Liver (tissue), 9 donors: Measurements from ENCODE around the gene HENMT1. TPM values are rescaled to one million over a fixed set of nuclear protein-coding genes. Genes with fewer than 3 reads are reported as not detected.

Source experiments
- DNase-seq: peaks from one replicate; pipeline ENCODE4 v3.0.0-alpha.2; 2017; ENCODE audit warnings: low spot score
- H3K27ac ChIP-seq, 2 donors: one replicate each; pipeline ENCODE4 v1.7.0; 2013; ENCODE audit warnings: inconsistent platforms in 2 of 2, low read length in 2 of 2, control low read depth in 1 of 2, low read depth in 1 of 2, mild to moderate bottlenecking in 1 of 2
- H3K27me3 ChIP-seq, 4 donors: one replicate each; pipeline versions ENCODE4 v1.6.1 to v1.7.0; 2013; ENCODE audit warnings: low read length in 3 of 4, inconsistent platforms in 1 of 4, mild to moderate bottlenecking in 1 of 4, moderate library complexity in 1 of 4; ENCODE audit not compliant: control insufficient read depth in 4 of 4, insufficient read depth in 4 of 4
- H3K36me3 ChIP-seq, 4 donors: one replicate each; pipeline versions ENCODE4 v1.6.1 to v1.7.0; 2013; ENCODE audit warnings: low read length in 3 of 4, mild to moderate bottlenecking in 3 of 4, low read depth in 1 of 4, moderate library complexity in 1 of 4; ENCODE audit not compliant: control insufficient read depth in 4 of 4, insufficient read depth in 3 of 4
- H3K4me1 ChIP-seq, 4 donors: one replicate each; pipeline versions ENCODE4 v1.6.1 to v1.7.0; 2013; ENCODE audit warnings: low read length in 3 of 4, mild to moderate bottlenecking in 3 of 4, moderate library complexity in 1 of 4; ENCODE audit not compliant: control insufficient read depth in 4 of 4, insufficient read depth in 4 of 4
- H3K4me3 ChIP-seq, 3 donors: one replicate each; pipeline versions ENCODE4 v1.6.1 to v1.7.0; 2013; ENCODE audit warnings: low read length in 3 of 3, control low read depth in 1 of 3, low read depth in 1 of 3, mild to moderate bottlenecking in 1 of 3
- H3K9ac ChIP-seq, 2 donors: one replicate each; pipeline ENCODE4 v1.7.0; 2013; ENCODE audit warnings: low read length in 2 of 2, mild to moderate bottlenecking in 2 of 2, moderate library complexity in 2 of 2, control low read depth in 1 of 2, low read depth in 1 of 2
- H3K9me3 ChIP-seq, 4 donors: one replicate each; pipeline versions ENCODE4 v1.6.1 to v1.7.0; 2013; ENCODE audit warnings: low read length in 3 of 4; ENCODE audit not compliant: control insufficient read depth in 4 of 4
- EGR1 ChIP-seq, 2 donors: IDR thresholded peaks; 2 replicates each; pipeline ENCODE4 v1.6.1; 2016 to 2018; ENCODE audit warnings: antibody characterized with exemption in 2 of 2, low read depth in 2 of 2
- FOXA1 ChIP-seq: IDR thresholded peaks from 2 replicates; pipeline ENCODE4 v1.6.1; 2016; ENCODE audit warnings: antibody characterized with exemption
- FOXA2 ChIP-seq: IDR thresholded peaks from 2 replicates; pipeline ENCODE4 v1.6.1; 2016; ENCODE audit warnings: antibody characterized with exemption
- GABPA ChIP-seq, 2 donors: IDR thresholded peaks in 1 of 2; conservative IDR thresholded peaks in 1 of 2; 2 replicates each; pipeline ENCODE4 v1.6.1; 2016; ENCODE audit warnings: antibody characterized with exemption in 2 of 2, mild to moderate bottlenecking in 1 of 2, moderate library complexity in 1 of 2
- HNF4A ChIP-seq, 2 donors: conservative IDR thresholded peaks; 2 replicates each; pipeline ENCODE4 v1.6.1; 2016; ENCODE audit warnings: antibody characterized with exemption in 2 of 2, mild to moderate bottlenecking in 2 of 2
- JUND ChIP-seq, 2 donors: IDR thresholded peaks; 2 replicates each; pipeline ENCODE4 v1.6.1; 2016; ENCODE audit warnings: antibody characterized with exemption in 2 of 2
- MAX ChIP-seq: IDR thresholded peaks from 2 replicates; pipeline ENCODE4 v1.6.1; 2016; ENCODE audit warnings: antibody characterized with exemption
- NR2F2 ChIP-seq: IDR thresholded peaks from 2 replicates; pipeline ENCODE4 v1.6.1; 2016; ENCODE audit warnings: antibody characterized with exemption
- RAD21 ChIP-seq, 2 donors: IDR thresholded peaks; 2 replicates each; pipeline ENCODE4 v1.6.1; 2016; ENCODE audit warnings: antibody characterized with exemption in 2 of 2, mild to moderate bottlenecking in 2 of 2
- RXRA ChIP-seq, 2 donors: IDR thresholded peaks; 2 replicates each; pipeline ENCODE4 v1.6.1; 2017 to 2018; ENCODE audit warnings: antibody characterized with exemption in 2 of 2, mild to moderate bottlenecking in 1 of 2
- SP1 ChIP-seq: IDR thresholded peaks from 2 replicates; pipeline ENCODE4 v1.6.1; 2018; ENCODE audit warnings: antibody characterized with exemption, mild to moderate bottlenecking
- YY1 ChIP-seq: IDR thresholded peaks from 2 replicates; pipeline ENCODE4 v1.6.1; 2016; ENCODE audit warnings: antibody characterized with exemption, mild to moderate bottlenecking
- WGBS: extraction: QIAGEN DNeasy Blood & Tissue Kit; methylation state at CpG from one replicate; pipeline ENCODE4 v1.1.7; 2013; 5-methylcytosine and 5-hydroxymethylcytosine counted together
- polyA plus RNA-seq, 2 donors: library from polyadenylated mRNA; stranded (reverse) in 1 of 2; unstranded in 1 of 2; fragments of 200-250 nt in 1 of 2; fragments of >200 nt in 1 of 2; fragmentation: Nextera tagmentation in 1 of 2; extraction: Ambion mirVana in 1 of 2; gene quantifications; one replicate each; pipeline versions ENCODE4 v1.2.1 to v1.2.3, GENCODE V29; 2013 to 2015
- total RNA-seq, 2 donors: library from RNA; depleted of rRNA; stranded (reverse); fragments of >200 nt; gene quantifications; one replicate each; pipeline ENCODE4 v1.2.3, GENCODE V29; 2014
- TF ChIP-seq, protein P1 (sequence below): IDR thresholded peaks from 2 replicates; pipeline ENCODE4 v1.6.1; 2016; ENCODE audit warnings: antibody characterized with exemption
- TF ChIP-seq, protein P2 (sequence below): IDR thresholded peaks from 2 replicates; pipeline ENCODE4 v1.6.1; 2016; ENCODE audit warnings: antibody characterized with exemption, mild to moderate bottlenecking
- TF ChIP-seq, protein P3 (sequence below): fragments of 150-350 bp; IDR thresholded peaks from 2 replicates; pipeline ENCODE4 v1.5.1; 2017; ENCODE audit warnings: improper control_type of control experiment, low read depth, low read length; ENCODE audit not compliant: missing input control
- TF ChIP-seq, protein P4 (sequence below): IDR thresholded peaks from 2 replicates; pipeline ENCODE4 v1.6.1; 2016; ENCODE audit warnings: antibody characterized with exemption
- donor health status: healthy.
- donor health status: healthy.
- donor health status: healthy.
- donor health status: healthy.
- donor health status: healthy.

Gene HENMT1
- total and polyA plus RNA-seq, 4 donors: 0.87 to 7.3 (median 1.1) TPM

DNA sequence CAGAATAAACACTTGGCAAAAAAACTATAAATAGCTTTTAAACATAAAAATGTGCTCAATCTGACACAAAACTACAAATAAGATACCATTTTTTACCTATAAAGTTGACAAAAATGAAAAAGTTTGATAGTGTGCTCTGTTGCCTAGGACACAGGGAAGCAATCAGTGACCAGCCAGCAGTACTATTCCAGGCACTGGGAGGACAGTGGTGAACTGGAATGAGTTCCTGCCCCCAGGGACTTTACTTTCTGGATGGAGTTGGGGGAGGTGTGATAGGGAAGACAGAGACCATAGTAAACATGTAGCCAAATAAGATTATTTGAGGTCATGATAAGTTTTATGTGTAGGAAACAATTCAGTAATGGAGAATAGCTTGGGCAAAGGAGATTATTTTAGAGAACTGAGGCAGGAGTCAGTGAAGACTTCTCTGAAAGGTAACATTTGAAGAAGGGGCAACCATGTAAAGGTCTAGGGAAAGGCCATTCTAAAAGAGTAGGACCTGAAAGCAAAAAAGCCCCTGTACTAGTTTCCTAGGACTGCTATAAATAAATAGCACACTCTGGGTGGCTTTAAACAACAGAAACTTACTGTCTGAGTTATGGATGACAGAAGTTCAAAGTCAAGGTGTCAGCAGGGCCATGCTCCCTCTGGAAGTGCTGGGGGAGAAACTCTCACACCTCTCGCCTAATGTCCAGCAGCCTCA lies 59.0 kb downstream of the HENMT1 start:
- Histone ChIP-seq H3K27ac (no peak overlapping the region), H3K9me3 (no peaks in the 10 kb centered on the region), H3K27me3 (no peaks in the 10 kb centered on the region), H3K36me3 (no peaks in the 10 kb centered on the region), H3K4me1 (no peaks in the 10 kb centered on the region), H3K4me3 (no peak overlapping the region), H3K9ac (no peak overlapping the region)
- 96% methylated on average over 1 of the region's 1 CpG for WGBS
- no peak for DNase-seq
- TF ChIP-seq HNF4A (conservative IDR thresholded peaks at IDR 0.05) (no peak), FOXA1 (no peak), NR2F2 (no peak), MAX (no peak), SP1 (no peak), RXRA (IDR thresholded peaks at IDR 0.05) (no peak), RAD21 (IDR thresholded peaks at IDR 0.05) (no peak), YY1 (no peak), JUND (IDR thresholded peaks at IDR 0.05) (no peak), GABPA (IDR thresholded peaks at IDR 0.05 in 1 of 2, conservative IDR thresholded peaks at IDR 0.05 in 1 of 2) (no peak), FOXA2 (no peak), EGR1 (IDR thresholded peaks at IDR 0.05; ENCODE audit: low read depth in 2 of 2) (no peak)
- TF ChIP-seq, protein P1, sequence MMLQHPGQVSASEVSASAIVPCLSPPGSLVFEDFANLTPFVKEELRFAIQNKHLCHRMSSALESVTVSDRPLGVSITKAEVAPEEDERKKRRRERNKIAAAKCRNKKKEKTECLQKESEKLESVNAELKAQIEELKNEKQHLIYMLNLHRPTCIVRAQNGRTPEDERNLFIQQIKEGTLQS: no peak
- TF ChIP-seq, protein P2, sequence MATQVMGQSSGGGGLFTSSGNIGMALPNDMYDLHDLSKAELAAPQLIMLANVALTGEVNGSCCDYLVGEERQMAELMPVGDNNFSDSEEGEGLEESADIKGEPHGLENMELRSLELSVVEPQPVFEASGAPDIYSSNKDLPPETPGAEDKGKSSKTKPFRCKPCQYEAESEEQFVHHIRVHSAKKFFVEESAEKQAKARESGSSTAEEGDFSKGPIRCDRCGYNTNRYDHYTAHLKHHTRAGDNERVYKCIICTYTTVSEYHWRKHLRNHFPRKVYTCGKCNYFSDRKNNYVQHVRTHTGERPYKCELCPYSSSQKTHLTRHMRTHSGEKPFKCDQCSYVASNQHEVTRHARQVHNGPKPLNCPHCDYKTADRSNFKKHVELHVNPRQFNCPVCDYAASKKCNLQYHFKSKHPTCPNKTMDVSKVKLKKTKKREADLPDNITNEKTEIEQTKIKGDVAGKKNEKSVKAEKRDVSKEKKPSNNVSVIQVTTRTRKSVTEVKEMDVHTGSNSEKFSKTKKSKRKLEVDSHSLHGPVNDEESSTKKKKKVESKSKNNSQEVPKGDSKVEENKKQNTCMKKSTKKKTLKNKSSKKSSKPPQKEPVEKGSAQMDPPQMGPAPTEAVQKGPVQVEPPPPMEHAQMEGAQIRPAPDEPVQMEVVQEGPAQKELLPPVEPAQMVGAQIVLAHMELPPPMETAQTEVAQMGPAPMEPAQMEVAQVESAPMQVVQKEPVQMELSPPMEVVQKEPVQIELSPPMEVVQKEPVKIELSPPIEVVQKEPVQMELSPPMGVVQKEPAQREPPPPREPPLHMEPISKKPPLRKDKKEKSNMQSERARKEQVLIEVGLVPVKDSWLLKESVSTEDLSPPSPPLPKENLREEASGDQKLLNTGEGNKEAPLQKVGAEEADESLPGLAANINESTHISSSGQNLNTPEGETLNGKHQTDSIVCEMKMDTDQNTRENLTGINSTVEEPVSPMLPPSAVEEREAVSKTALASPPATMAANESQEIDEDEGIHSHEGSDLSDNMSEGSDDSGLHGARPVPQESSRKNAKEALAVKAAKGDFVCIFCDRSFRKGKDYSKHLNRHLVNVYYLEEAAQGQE: no peak
- TF ChIP-seq, protein P3, sequence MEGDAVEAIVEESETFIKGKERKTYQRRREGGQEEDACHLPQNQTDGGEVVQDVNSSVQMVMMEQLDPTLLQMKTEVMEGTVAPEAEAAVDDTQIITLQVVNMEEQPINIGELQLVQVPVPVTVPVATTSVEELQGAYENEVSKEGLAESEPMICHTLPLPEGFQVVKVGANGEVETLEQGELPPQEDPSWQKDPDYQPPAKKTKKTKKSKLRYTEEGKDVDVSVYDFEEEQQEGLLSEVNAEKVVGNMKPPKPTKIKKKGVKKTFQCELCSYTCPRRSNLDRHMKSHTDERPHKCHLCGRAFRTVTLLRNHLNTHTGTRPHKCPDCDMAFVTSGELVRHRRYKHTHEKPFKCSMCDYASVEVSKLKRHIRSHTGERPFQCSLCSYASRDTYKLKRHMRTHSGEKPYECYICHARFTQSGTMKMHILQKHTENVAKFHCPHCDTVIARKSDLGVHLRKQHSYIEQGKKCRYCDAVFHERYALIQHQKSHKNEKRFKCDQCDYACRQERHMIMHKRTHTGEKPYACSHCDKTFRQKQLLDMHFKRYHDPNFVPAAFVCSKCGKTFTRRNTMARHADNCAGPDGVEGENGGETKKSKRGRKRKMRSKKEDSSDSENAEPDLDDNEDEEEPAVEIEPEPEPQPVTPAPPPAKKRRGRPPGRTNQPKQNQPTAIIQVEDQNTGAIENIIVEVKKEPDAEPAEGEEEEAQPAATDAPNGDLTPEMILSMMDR: no peak
- TF ChIP-seq, protein P4, sequence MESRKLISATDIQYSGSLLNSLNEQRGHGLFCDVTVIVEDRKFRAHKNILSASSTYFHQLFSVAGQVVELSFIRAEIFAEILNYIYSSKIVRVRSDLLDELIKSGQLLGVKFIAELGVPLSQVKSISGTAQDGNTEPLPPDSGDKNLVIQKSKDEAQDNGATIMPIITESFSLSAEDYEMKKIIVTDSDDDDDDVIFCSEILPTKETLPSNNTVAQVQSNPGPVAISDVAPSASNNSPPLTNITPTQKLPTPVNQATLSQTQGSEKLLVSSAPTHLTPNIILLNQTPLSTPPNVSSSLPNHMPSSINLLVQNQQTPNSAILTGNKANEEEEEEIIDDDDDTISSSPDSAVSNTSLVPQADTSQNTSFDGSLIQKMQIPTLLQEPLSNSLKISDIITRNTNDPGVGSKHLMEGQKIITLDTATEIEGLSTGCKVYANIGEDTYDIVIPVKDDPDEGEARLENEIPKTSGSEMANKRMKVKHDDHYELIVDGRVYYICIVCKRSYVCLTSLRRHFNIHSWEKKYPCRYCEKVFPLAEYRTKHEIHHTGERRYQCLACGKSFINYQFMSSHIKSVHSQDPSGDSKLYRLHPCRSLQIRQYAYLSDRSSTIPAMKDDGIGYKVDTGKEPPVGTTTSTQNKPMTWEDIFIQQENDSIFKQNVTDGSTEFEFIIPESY: no peak
